A673 (cell line): Measurements from ENCODE around the gene OSM.

Experiments
- CTCF ChIP-seq: fragments of 300-800, 200-600 bp; sonication (generic); conservative IDR thresholded peaks from 2 replicates; pipeline ENCODE4 v1.5.1; 2017; ENCODE audit warnings: low read depth, mild to moderate bottlenecking, antibody characterized with exemption, low read length, moderate library complexity, mixed read lengths
- EZH2 ChIP-seq: fragments of 200-600 bp; sonication (generic); IDR thresholded peaks from 2 replicates; pipeline ENCODE4 v1.6.1; 2017; ENCODE audit warnings: borderline replicate concordance, low read depth, mild to moderate bottlenecking, mixed read lengths, antibody characterized with exemption, low read length; ENCODE audit not compliant: poor library complexity, severe bottlenecking

DNA sequence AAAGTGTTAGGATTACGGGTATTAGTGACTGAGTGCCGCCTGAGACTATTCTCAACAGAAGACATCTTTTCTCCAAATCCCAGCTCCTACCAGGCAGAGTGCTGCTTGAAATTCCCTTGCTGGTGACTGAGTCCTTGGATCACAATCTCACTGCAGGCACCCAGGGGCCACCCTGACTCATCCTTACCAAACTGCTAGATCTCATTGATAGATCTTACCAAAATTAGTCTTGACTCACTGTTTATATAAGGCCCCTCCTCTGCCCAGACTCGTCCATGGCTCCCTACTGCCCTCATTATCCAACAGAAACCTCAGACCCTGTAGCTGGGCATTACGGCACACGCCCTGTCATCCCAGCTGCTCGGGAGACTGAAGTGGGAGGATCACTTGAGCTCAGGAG lies 45.4 kb upstream of the OSM start:
- TF ChIP-seq CTCF (no peak), EZH2 (no peak)
